ENCODE data around the gene VKORC1L1.
"Not testable (repeated sequence)": the region's sequence is repeated elsewhere in the genome, so short reads cannot be mapped to it uniquely, and the experiment has no call there.

Gene VKORC1L1

DNA sequence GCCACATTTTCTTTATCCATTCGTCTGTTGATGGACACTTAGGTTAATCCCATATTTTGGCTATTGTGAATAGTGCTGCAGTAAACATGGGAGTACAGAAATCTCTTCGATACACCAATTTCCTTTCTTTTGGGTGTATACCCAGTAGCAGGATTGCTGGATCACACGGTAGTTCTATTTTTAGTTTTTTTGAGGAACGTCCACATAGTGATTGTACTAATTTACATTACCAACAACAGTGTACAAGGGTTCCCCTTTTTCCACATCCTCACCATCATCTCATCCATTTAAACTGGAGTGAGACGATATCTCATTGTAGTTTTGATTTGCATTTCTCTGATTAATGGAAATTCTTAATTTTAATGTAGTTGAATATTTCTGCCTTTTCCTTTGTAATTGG, 19.3 kb downstream of the VKORC1L1 start:
- FAIRE-seq, result no peak
- TF ChIP-seq, protein P1, sequence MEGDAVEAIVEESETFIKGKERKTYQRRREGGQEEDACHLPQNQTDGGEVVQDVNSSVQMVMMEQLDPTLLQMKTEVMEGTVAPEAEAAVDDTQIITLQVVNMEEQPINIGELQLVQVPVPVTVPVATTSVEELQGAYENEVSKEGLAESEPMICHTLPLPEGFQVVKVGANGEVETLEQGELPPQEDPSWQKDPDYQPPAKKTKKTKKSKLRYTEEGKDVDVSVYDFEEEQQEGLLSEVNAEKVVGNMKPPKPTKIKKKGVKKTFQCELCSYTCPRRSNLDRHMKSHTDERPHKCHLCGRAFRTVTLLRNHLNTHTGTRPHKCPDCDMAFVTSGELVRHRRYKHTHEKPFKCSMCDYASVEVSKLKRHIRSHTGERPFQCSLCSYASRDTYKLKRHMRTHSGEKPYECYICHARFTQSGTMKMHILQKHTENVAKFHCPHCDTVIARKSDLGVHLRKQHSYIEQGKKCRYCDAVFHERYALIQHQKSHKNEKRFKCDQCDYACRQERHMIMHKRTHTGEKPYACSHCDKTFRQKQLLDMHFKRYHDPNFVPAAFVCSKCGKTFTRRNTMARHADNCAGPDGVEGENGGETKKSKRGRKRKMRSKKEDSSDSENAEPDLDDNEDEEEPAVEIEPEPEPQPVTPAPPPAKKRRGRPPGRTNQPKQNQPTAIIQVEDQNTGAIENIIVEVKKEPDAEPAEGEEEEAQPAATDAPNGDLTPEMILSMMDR (IDR thresholded peaks at IDR 0.05; ENCODE audit: insufficient read depth, missing control alignments), result no peak
- no peak for DNase-seq (ENCODE audit: insufficient read length, low spot score)

DNA sequence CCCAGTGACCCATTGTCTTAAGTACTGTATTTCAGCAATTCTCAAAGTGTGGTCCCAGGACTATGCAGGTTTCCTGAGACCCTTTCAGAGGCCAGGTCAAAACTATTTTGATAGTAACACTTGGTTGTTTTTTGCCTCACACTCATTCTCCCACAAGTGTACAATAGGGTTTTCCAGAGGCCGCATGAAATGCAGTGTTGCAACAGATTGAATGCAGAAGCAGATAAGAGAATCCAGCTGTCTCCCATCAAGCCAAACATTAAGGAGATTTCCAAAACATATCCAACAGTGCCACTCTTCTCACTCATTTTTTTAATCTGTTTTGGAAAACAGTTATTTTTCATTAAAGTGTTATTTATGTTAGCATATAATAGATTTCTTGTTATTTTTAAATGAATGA, 20.0 kb downstream of the VKORC1L1 start:
- TF ChIP-seq, protein P1 (IDR thresholded peaks at IDR 0.05; ENCODE audit: insufficient read depth, missing control alignments), result no peak
- no peak for DNase-seq (ENCODE audit: insufficient read length, low spot score)
- FAIRE-seq, result no peak

DNA sequence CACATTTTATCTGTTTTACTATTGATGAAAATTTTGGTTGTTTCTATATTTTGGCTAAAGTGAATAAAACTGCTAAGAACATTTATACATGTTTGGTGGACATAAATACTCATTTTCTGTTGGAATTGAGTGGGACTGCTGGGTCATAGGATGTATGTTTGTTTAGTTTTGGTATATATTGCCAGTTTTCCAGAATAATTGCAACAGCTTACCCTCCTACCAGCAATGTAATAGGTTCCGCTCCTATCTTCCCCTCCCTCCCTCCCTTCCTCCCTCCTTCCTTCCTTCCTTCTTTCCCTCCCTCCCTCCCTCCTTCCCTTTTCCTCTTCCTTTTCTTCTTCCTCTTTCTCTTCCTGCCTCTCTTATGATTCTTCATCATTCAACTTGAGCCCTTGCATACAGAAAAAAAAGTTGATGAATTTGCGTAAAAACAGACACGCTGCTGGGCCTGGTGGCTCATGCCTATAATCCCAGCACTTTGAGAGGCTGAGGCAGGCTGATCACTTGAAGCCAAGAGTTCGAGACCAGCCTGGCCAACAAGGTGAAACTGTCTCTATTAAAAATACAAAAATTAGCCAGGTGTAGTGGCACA, 23.5 kb downstream of the VKORC1L1 start:
- DNase-seq (ENCODE audit: insufficient read length, low spot score), result no peak
- TF ChIP-seq, protein P1 (IDR thresholded peaks at IDR 0.05; ENCODE audit: insufficient read depth, missing control alignments), result no peak
- FAIRE-seq, result no peak

DNA sequence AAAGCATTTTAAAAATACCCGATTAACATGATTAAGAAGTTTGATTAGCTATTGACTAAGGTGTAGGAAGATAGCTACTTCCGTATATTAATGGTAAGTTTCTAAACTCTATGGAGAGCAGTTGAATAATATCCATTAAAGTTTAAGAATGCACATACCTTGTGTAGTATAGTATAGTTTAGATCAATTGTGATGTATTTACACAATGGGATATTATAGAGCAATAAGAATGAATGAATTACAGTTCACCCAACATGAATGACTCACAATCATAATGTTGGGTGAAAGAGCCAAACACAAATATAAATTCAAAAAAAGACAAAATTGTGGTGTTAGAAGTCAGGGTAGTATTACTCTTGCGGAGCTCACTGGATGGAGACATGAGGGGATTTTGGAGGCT, 24.4 kb downstream of the VKORC1L1 start:
- not testable (repeated sequence) for DNase-seq (ENCODE audit: insufficient read length, low spot score); FAIRE-seq

DNA sequence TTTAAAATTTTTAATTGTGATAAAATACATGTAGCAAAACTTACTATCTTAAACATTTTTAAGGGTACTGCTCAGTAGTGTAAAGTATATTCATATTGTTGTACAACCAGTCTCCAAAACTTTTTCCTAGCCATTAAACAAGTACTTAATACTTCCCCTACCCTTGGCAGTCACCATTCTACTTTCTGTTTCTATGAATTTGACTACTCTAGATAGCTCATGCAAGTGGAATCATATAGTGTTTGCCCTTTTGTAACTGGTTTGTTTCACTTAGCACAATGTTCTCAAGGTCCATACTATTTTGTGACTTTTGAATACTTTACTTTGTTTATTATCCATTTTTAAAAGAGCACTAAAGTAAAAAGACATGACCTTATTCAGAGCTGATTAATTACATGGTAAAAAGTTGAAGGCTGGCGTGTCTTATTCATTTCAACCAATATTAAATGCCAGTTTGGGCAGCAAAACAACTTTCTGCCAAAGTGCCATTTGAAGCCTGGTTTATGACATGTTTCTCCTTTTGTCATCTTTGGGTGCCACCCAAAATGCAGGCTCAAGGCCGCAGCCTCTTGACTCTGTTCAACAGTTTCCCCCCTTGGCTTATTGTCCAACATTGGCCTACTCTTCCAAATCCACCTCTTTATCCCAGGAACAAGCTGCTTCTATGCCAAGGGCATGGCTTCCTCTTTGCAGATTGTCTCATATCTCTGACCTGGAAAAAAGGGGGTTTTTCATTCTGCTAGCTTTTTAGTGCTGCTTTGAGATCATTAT, 26.0 kb downstream of the VKORC1L1 start:
- not testable (repeated sequence) for DNase-seq (ENCODE audit: insufficient read length, low spot score); FAIRE-seq

DNA sequence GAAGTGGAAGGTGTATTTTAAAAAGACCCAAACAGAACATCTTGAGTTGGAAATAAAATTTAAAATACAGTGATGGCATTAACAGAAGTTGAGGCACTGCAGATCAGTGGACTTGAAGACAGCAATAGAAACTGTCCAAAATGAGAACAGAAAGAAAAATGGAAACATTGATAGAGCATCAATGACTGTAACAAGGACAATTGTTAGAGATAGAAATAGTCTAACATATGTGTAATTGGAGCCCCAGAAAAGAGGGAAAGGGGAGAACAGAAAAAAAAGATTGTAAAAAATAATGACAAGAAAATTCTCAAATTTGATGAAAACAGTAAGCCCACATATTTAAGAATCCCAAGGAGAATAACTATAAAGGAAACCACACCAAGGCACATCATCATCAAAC, 29.4 kb downstream of the VKORC1L1 start:
- TF ChIP-seq, protein P1 (IDR thresholded peaks at IDR 0.05; ENCODE audit: insufficient read depth, missing control alignments), result no peak
- DNase-seq (ENCODE audit: insufficient read length, low spot score) (no peak), FAIRE-seq (no peak)

DNA sequence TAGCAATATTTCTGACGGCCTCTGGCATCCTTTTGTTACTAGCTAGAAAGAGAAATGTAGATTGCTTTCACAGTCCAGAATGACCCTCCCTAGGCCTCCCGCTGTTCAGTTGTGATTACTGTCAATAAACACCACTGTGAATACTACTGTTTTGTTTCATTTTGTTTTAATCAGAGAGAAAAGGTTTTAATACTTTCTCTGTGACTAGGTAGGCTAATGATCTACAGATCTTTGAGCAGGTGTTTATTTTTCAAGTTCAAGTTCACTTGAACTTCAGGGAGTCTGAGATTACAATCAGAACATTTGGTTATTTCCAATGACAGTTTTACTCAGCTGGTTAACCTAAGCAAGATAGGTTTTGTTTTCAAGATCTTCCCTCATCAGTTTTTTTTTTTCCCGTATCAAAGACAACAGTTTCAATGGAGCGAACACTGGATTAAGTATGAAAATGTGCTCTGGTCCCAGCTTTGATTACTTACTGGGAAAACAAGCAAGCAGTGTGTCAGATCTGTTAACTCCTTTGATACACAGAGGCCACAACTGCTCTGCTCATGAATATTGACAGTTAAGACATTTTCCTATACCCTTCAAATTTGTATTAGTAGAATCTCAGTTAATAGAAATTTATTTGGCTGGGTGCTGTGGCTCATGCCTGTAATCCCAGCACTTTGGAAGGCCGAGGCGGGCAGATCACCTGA, 34.8 kb downstream of the VKORC1L1 start:
- FAIRE-seq (no peak), DNase-seq (ENCODE audit: insufficient read length, low spot score) (no peak)

More for the DNA sequence above, 34.8 kb downstream of the VKORC1L1 start:
- TF ChIP-seq, protein P1 (IDR thresholded peaks at IDR 0.05; ENCODE audit: insufficient read depth, missing control alignments), result no peak
